Left cardiac atrium (tissue), 4 donors: ENCODE data around the gene PITPNM1. TPM values are rescaled to one million over a fixed set of nuclear protein-coding genes. Genes with fewer than 3 reads are reported as not detected.

Experiments used
- ATAC-seq, 2 donors: fragments of 200-7000 bp; cut with Tn5 transposase; one replicate each; pipeline ENCODE4 v1.9.1; 2020; ENCODE audit warnings: mild to moderate bottlenecking in 2 of 2, moderate library complexity in 2 of 2
- DNase-seq: peaks from one replicate; pipeline ENCODE4 v3.0.0-alpha.2; 2020
- intact Hi-C, 2 donors: fragments of 100-400 bp; cut with DNase I; formaldehyde crosslinking; loops; one replicate each; pipeline versions ENCODE4 v1.14.1 to v1.15.1; 2022 to 2023
- microRNA-seq, 2 donors: library from miRNA; unstranded; fragments of <30 nt; microRNA quantifications; one replicate each; pipeline ENCODE4 v1.2.0, GENCODE V29; 2020
- total RNA-seq, 2 donors: library from RNA; stranded (reverse); fragmentation: NEBNext Ultra II Directional; extraction: Animal tissue kit (Norgen Biotek cat#: 25700); gene quantifications; one replicate each; pipeline ENCODE4 v1.2.1, GENCODE V29; 2021
- donor health status: DM: no; HTN: yes; CAD: no.
- donor health status: DM: no; HTN: yes; CAD: no; lungs with severe emphysema.
- donor health status: DM: yes; HTN: yes; CAD: no.
- donor health status: Dilated cardiomyopathy.

PITPNM1 gene
- total RNA-seq, 2 donors from 2014 or later = 27.7 to 34.7 TPM

GRCh38 chr11:67455054-67455453 is 50.1 kb downstream of the PITPNM1 start, which contains the start of gene CABP4:
TSS of gene CABP4 (plus strand) at chr11:67455354. CDS start at chr11:67455424, 70 bp downstream.
- ATAC-seq (no peak), DNase-seq (no peak)
- intact Hi-C loops = no loop called here

GRCh38 chr11:67453816-67454732 is 51.1 kb downstream of the PITPNM1 start:
- ATAC-seq (no peak), DNase-seq (no peak)
- intact Hi-C loops = no loop called here

- ATAC-seq (peak in 1 of 2 donors; percentile 37), DNase-seq (peak; percentile 60)
- intact Hi-C loops = no loop called here
Measured at GRCh38 chr11:67452141-67452952, 52.8 kb downstream of the PITPNM1 start, which contains the start of gene GPR152. TSS of gene GPR152 (minus strand) at chr11:67452729. CDS start at chr11:67452724, 5 bp downstream.

GRCh38 chr11:67451658-67451976 is 53.5 kb downstream of the PITPNM1 start:
- ATAC-seq (no peak), DNase-seq (no peak)
- intact Hi-C loops = no loop called here

- ATAC-seq (no peak), DNase-seq (no peak)
- intact Hi-C loops = no loop called here
Measured at GRCh38 chr11:67450796-67451657, 54.1 kb downstream of the PITPNM1 start.

GRCh38 chr11:67449116-67449844 is 55.9 kb downstream of the PITPNM1 start:
- ATAC-seq = peak in 1 of 2 donors; percentile 37
- DNase-seq = no peak
- intact Hi-C loops = no loop called here

GRCh38 chr11:67448220-67448609 is 56.9 kb downstream of the PITPNM1 start:
- ATAC-seq (no peak), DNase-seq (no peak)
- intact Hi-C loops = no loop called here

GRCh38 chr11:67445515-67445914 is 59.6 kb downstream of the PITPNM1 start:
- no peak for ATAC-seq
- intact Hi-C loops = no loop called here
- DNase-seq = no peak

GRCh38 chr11:67442504-67443404 is 62.4 kb downstream of the PITPNM1 start:
- intact Hi-C loops = no loop called here
- peak; percentile 24 for DNase-seq
- ATAC-seq = peak in 1 of 2 donors; percentile 1

Small RNA genes within 50 kb of the gene (microRNA-seq; reads per million reads assigned to microRNA genes)
- 0.20 to 0.27 reads per million in 2 donors for gene MIR6752

Other genes with a start within 250 kb of the PITPNM1 start
- 10 to 100 TPM; 51.6 to 52.6 TPM for gene GRK2, start 238.9 kb downstream of the PITPNM1 start, total RNA-seq
- gene ANKRD13D, start 216.1 kb downstream of the PITPNM1 start, total RNA-seq = 10 to 100 TPM; 22.1 to 22.6 TPM
- 10 to 100 TPM; 18.1 to 22.2 TPM for gene SSH3, start 201.8 kb downstream of the PITPNM1 start, total RNA-seq
- 10 to 100 TPM; 54.5 to 59.3 TPM for gene POLD4, start 151.8 kb downstream of the PITPNM1 start, total RNA-seq
- 1 to 10 TPM; 1.1 to 4.6 TPM for gene CLCF1, start 131.8 kb downstream of the PITPNM1 start, total RNA-seq
- 1 to 10 TPM; 6.2 to 9.0 TPM for gene RAD9A, start 113.4 kb downstream of the PITPNM1 start, total RNA-seq
- 10 to 100 TPM; 86.7 to 94.1 TPM for gene PPP1CA, start 103.5 kb downstream of the PITPNM1 start, total RNA-seq
- 1 to 10 TPM; 2.4 to 2.8 TPM for gene TBC1D10C, start 101.3 kb downstream of the PITPNM1 start, total RNA-seq
- 10 to 100 TPM in 1 of 2 donors, 1 to 10 TPM in 1; 6.6 to 11.9 TPM for gene CARNS1, start 89.7 kb downstream of the PITPNM1 start, total RNA-seq
- 10 to 100 TPM; 25.5 to 31.0 TPM for gene RPS6KB2, start 76.9 kb downstream of the PITPNM1 start, total RNA-seq
- 1 to 10 TPM; 1.8 to 4.7 TPM for gene PTPRCAP, start 67.7 kb downstream of the PITPNM1 start, total RNA-seq
- gene CORO1B, start 61.9 kb downstream of the PITPNM1 start, total RNA-seq = 10 to 100 TPM; 35.4 to 40.7 TPM
- gene GPR152, start 52.6 kb downstream of the PITPNM1 start, total RNA-seq = not detected
- gene CABP4, start 50.0 kb downstream of the PITPNM1 start, total RNA-seq = 1 to 10 TPM; 1.2 to 1.3 TPM
- 10 to 100 TPM; 50.5 to 58.1 TPM for gene TMEM134, start 36.1 kb downstream of the PITPNM1 start, total RNA-seq
- gene AIP, start 22.3 kb downstream of the PITPNM1 start, total RNA-seq = 10 to 100 TPM; 50.5 to 51.2 TPM
- 10 to 100 TPM; 44.8 to 60.9 TPM for gene CDK2AP2, start 2.8 kb upstream of the PITPNM1 start, total RNA-seq
- not detected for gene CABP2, start 18.1 kb upstream of the PITPNM1 start, total RNA-seq
- gene GSTP1, start 78.4 kb upstream of the PITPNM1 start, total RNA-seq = 100 to 1,000 TPM; 314 to 337 TPM
- gene NDUFV1, start 101.6 kb upstream of the PITPNM1 start, total RNA-seq = 100 to 1,000 TPM; 422 to 434 TPM
- gene NUDT8, start 124.6 kb upstream of the PITPNM1 start, total RNA-seq = 10 to 100 TPM; 60.1 to 61.7 TPM
- gene TBX10, start 134.4 kb upstream of the PITPNM1 start, total RNA-seq = not detected
- not detected for gene ACY3, start 145.4 kb upstream of the PITPNM1 start, total RNA-seq
- not detected for gene ALDH3B2, start 169.3 kb upstream of the PITPNM1 start, total RNA-seq